Measurements from ENCODE around the gene MINDY4. TPM values are rescaled to one million over a fixed set of nuclear protein-coding genes. Genes with fewer than 3 reads are reported as not detected.

MINDY4 gene
- polyA plus RNA-seq, 3 donors, result 11.3 to 26.9 (median 11.5) TPM

- no peak for DNase-seq (ENCODE audit: extremely low read depth in 1 of 11, low read depth in 9 of 11, low spot score in 4 of 11)
Measured at GRCh38 chr7:30861612-30862011, 90.4 kb downstream of the MINDY4 start.

- DNase-seq (ENCODE audit: extremely low read depth in 1 of 11, low read depth in 9 of 11, low spot score in 4 of 11), result no peak
Measured at GRCh38 chr7:30862995-30863705, 91.9 kb downstream of the MINDY4 start.

- DNase-seq (ENCODE audit: extremely low read depth in 1 of 11, low read depth in 9 of 11, low spot score in 4 of 11), result no peak
Measured at GRCh38 chr7:30863706-30864035, 92.5 kb downstream of the MINDY4 start.

- no peak for DNase-seq (ENCODE audit: extremely low read depth in 1 of 11, low read depth in 9 of 11, low spot score in 4 of 11)
Measured at GRCh38 chr7:30864101-30864500, 92.9 kb downstream of the MINDY4 start.

GRCh38 chr7:30865076-30865475 is 93.9 kb downstream of the MINDY4 start:
- DNase-seq (ENCODE audit: extremely low read depth in 1 of 11, low read depth in 9 of 11, low spot score in 4 of 11), result no peak

GRCh38 chr7:30865821-30866220 is 94.6 kb downstream of the MINDY4 start:
- no peak for DNase-seq (ENCODE audit: extremely low read depth in 1 of 11, low read depth in 9 of 11, low spot score in 4 of 11)

- DNase-seq (ENCODE audit: extremely low read depth in 1 of 11, low read depth in 9 of 11, low spot score in 4 of 11), result no peak
Measured at GRCh38 chr7:30866939-30867338, 95.7 kb downstream of the MINDY4 start.

GRCh38 chr7:30867483-30867882 is 96.3 kb downstream of the MINDY4 start:
- no peak for DNase-seq (ENCODE audit: extremely low read depth in 1 of 11, low read depth in 9 of 11, low spot score in 4 of 11)

- DNase-seq (ENCODE audit: extremely low read depth in 1 of 11, low read depth in 9 of 11, low spot score in 4 of 11), result no peak
Measured at GRCh38 chr7:30869794-30870611, 98.8 kb downstream of the MINDY4 start.

- DNase-seq (ENCODE audit: extremely low read depth in 1 of 11, low read depth in 9 of 11, low spot score in 4 of 11), result no peak
Measured at GRCh38 chr7:30870821-30871518, 99.8 kb downstream of the MINDY4 start.

- no peak for DNase-seq (ENCODE audit: extremely low read depth in 1 of 11, low read depth in 9 of 11, low spot score in 4 of 11)
Measured at GRCh38 chr7:30871655-30872054, 100.4 kb downstream of the MINDY4 start.

- no peak for DNase-seq (ENCODE audit: extremely low read depth in 1 of 11, low read depth in 9 of 11, low spot score in 4 of 11)
Measured at GRCh38 chr7:30873207-30873606, 102.0 kb downstream of the MINDY4 start.

- no peak for DNase-seq (ENCODE audit: extremely low read depth in 1 of 11, low read depth in 9 of 11, low spot score in 4 of 11)
Measured at GRCh38 chr7:30873656-30874055, 102.4 kb downstream of the MINDY4 start.

- DNase-seq (ENCODE audit: extremely low read depth in 1 of 11, low read depth in 9 of 11, low spot score in 4 of 11), result no peak
Measured at GRCh38 chr7:30874656-30875302, 103.6 kb downstream of the MINDY4 start.

- DNase-seq (ENCODE audit: extremely low read depth in 1 of 11, low read depth in 9 of 11, low spot score in 4 of 11), result no peak
Measured at GRCh38 chr7:30877015-30877769, 106.0 kb downstream of the MINDY4 start.

- DNase-seq (ENCODE audit: extremely low read depth in 1 of 11, low read depth in 9 of 11, low spot score in 4 of 11), result no peak
Measured at GRCh38 chr7:30877993-30878392, 106.8 kb downstream of the MINDY4 start.

- no peak for DNase-seq (ENCODE audit: extremely low read depth in 1 of 11, low read depth in 9 of 11, low spot score in 4 of 11)
Measured at GRCh38 chr7:30879139-30880124, 108.2 kb downstream of the MINDY4 start.
